Stimulated activated CD4-positive, alpha-beta T cell treated with anti-CD3 and anti-CD28 coated beads, Interleukin-1b, Interleukin-23, amount 100 ng/mL, for 4 hours (primary cell): ENCODE measurements around the gene PIK3AP1.
"Not testable (repeated sequence)": the region's sequence is repeated elsewhere in the genome, so short reads cannot be mapped to it uniquely, and the experiment has no call there.

Source experiments
- DNase-seq, 2 donors: peaks; one replicate each; pipeline ENCODE4 v3.0.0-alpha.2; 2020; ENCODE audit warnings: low read depth in 2 of 2

Gene PIK3AP1, protein sequence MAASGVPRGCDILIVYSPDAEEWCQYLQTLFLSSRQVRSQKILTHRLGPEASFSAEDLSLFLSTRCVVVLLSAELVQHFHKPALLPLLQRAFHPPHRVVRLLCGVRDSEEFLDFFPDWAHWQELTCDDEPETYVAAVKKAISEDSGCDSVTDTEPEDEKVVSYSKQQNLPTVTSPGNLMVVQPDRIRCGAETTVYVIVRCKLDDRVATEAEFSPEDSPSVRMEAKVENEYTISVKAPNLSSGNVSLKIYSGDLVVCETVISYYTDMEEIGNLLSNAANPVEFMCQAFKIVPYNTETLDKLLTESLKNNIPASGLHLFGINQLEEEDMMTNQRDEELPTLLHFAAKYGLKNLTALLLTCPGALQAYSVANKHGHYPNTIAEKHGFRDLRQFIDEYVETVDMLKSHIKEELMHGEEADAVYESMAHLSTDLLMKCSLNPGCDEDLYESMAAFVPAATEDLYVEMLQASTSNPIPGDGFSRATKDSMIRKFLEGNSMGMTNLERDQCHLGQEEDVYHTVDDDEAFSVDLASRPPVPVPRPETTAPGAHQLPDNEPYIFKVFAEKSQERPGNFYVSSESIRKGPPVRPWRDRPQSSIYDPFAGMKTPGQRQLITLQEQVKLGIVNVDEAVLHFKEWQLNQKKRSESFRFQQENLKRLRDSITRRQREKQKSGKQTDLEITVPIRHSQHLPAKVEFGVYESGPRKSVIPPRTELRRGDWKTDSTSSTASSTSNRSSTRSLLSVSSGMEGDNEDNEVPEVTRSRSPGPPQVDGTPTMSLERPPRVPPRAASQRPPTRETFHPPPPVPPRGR

DNA sequence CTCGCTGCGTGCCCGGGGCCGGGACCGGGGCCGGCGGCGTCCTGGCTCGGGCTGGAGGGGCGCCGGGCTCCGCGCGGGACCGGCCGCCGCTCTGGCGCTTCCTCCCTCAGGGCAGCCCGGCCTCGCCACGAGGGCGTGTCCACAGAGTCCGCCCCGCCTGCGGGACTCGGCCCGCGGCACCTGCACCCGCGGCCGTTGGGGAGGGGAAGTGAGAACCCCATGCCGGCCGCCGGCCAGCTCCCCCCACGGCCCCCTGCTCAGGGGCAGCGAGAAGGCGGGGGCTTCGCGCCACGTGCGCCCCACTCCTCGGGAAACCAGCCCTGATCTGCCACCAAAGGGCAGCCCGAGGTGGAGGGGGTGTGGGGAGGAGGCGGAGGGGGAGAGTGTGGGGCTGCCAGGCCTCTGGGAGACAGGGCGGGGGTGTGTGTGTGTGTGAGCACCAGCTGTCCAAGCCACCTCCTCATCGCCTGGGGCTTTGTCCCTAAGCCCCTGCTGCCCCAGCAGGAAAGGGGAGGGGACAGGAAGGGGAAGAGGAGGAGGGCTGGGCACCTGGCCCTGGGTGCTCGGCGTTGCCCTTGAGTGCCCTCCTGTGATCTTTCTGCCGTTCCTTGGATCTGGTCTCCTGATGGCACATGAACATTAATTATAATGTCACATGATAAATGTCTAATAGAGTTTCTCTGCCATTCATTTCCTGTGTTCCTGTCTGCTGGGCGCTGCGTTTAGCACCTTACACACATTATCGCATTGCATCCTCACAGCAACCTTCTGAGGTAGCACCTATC, at the start of gene PIK3AP1:
PIK3AP1 (minus strand) TSS at position 93 of the 785 bp plus-strand sequence. CDS start 120 bp downstream, outside the sequence.
- peak; percentile 20 to 37 for DNase-seq

DNA sequence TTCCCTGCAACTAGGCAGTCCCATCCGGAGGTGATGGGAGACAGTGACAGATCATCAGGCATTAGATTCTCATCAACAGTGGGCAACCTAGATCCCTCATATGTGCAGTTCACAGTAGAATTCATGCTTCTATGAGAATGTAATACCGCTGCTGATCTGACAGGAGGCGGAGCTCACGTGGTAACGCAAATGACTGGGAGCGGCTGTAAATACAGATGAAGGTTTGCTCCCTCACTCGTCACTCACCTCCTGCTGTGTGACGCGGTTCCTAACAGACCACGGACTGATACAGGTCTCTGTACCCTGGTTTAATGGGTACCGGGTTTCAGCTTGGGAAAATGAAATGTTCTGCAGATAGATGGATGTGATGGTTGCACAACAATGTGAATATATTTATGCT, 47.8 kb upstream of the PIK3AP1 start:
- no peak for DNase-seq

DNA sequence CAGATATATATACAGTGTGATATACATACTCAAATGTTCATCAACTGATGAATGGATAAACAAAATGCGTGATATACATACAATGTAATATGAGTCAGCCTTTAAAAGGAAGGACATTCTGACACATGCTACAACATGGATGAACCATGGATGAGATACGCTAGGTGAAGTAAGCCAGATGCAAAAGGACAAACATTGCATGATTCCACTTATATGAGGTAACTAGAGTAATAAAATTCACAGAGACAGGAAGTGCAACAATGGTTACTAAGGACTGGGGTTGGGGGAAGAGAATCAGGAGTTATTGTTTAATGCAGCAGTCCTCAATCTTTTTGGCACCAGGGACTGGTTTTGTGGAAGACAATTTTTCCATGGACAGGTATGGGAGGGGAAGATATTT, 47.3 kb upstream of the PIK3AP1 start:
- DNase-seq = no peak

DNA sequence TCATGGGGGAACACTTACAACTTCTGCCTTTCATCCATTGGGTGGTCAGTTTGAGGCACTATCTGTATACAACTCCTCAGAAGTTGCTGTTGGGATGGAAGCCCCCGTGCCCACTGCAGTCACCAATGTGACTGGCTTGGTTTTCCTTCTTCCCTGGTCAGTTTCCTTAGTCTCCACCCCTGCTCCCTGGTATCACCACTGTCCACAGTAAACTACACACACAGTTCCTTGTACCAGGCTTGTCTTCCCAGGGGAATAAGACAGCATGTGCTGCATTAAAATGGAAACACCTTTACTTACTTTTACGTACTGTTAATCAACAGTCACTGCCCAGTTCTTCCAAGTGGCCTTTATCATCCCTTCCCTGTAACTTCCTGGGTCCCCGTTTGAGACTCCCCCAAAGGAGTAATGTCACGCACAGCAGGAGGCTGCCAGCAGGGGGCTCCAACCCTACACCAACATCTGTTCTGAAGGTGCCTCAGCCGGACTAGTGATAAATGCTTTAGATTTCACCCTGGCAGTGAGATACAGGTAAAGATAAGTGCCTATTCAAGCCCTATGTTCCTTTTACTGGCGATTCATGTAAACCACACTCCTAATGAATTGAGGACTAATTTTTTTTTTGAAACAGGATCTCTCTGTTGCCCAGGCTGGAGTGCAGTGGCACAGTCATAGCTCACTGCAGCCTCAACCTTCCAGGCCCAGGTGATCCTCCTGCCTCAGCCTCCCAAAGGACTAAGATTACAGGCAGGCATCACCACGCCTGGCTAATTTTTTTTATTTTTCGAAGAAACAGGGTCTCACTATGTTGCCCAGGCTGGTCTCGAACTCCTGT, 45.3 kb upstream of the PIK3AP1 start:
- peak; percentile 65 to 70 for DNase-seq

DNA sequence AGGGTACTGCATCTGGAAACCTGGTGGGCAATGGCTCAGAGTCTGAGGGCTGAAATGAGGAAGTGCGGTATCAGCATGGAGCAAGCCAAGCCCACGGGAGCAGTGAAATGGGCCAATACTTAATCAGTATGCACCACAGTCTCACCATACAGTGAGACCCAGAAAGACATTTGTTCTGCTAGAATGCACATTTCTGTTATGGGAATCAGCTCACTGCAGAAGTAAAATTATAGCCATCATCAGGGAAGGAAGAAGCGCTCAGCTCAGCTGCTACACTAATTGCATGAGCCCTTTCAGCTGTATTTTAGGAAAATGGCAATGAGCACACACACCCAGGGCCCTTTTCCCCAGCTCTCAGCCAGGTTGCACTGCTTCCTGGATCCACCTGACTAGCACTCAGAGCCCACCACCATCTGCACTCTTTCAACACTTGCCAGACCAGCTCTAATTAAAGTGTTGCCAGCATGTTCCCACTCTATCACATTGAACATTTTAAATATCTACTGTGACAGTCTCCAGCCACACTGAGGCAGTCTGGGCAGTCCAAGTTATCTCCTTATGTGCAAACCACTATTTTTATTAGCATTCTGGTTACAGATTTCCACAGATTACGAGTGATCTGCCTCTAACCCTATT, 44.2 kb upstream of the PIK3AP1 start:
- no peak for DNase-seq

DNA sequence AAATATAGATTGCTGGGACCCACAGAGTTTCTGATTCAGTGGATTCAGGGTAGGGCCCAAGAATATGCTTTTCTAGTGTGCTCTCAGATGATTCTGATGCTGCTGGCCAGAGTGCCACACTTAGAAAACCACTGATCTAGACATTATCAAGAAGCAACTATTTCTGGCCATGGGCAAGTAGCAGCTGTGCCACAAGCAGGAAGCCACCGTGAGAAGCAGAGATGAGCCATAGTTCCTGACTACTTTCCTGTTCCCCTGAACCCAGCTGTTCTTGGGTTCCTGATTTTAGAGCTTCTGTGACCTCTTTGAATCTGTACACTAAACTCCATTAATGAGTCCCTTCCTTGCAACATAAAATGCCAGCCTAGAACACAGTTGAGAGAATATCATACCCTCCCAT, 38.1 kb upstream of the PIK3AP1 start:
- no peak for DNase-seq

DNA sequence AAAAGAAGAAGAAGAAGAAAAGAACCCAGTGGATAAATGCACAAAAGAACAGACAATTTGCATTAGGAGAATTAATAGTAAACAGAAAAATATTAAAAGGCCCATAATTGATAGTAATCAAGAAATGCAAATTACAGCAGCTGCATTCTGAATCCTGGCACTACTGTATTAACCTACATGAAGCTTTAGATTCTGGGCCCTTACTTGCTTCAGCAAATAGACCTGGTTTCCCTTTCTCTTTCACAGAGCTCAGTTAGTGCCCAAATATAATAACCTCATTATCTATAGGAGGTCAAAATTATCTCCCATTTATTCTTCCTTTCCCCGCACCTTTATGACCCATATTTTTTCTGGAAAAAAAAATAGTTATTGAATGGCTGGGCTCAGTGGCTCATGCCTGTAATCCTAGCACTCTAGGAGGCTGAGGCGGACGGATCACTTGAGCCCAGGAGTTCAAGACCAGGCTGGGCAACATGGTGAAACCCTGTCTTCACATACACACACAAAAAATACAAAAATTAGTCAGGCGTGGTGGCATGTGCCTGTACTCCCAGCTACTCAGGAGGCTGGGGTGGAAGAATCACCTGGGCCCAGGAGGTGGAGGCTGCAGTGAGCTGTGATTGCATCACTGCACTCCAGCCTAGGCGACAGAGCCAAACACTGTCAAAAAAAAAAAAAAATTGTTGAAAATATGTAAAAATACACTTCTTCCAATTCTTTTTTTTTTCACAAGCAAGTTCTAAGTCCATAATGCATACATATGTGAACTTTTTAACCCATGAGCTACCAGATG, 36.0 kb upstream of the PIK3AP1 start:
- no peak for DNase-seq

DNA sequence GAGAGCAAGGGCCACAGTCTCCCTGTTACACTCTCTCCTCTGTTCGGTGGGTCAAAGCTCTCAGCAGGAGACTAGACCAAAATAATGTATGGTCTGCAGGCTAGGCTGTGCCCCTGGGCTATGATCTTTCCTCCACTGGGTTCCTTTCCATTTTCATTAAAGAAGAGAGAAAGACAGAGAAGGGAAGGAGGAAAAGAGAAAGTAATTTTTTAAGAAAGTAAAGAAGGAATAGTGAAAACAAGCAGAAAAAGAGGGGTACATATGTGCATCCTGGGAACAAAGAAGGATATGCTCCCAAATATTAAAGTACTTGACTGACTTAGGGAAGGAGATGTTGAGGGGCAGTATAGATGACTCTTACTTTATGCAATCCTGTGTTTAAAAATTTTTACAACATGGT, 33.6 kb upstream of the PIK3AP1 start:
- no peak for DNase-seq

DNA sequence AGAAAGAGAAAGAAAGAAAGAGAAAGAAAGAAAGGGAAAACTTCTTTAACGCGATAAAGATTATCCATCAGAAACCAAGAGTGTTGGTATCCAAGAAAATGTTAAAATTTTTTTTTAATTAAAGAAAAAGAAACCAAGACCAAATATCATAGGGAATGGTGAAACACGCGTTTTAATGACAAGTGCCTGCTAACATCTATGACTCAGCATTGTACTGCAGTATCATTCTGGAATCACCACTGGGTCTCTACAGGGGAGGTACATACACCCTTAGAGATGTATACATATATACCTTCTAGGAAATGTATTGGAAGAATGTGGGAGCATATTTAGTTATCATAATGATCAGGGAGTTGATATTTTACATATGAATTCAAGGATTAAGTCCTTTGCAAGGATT, 32.1 kb upstream of the PIK3AP1 start:
- DNase-seq = no peak

DNA sequence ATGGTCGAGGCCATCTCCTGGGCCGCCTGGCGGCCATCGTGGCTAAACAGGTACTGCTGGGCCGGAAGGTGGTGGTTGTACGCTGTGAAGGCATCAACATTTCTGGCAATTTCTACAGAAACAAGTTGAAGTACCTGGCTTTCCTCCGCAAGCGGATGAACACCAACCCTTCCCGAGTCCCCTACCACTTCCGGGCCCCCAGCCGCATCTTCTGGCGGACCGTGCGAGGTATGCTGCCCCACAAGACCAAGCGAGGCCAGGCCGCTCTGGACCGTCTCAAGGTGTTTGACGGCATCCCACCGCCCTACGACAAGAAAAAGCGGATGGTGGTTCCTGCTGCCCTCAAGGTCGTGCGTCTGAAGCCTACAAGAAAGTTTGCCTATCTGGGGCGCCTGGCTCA, 30.0 kb upstream of the PIK3AP1 start:
- DNase-seq = not testable (repeated sequence)

DNA sequence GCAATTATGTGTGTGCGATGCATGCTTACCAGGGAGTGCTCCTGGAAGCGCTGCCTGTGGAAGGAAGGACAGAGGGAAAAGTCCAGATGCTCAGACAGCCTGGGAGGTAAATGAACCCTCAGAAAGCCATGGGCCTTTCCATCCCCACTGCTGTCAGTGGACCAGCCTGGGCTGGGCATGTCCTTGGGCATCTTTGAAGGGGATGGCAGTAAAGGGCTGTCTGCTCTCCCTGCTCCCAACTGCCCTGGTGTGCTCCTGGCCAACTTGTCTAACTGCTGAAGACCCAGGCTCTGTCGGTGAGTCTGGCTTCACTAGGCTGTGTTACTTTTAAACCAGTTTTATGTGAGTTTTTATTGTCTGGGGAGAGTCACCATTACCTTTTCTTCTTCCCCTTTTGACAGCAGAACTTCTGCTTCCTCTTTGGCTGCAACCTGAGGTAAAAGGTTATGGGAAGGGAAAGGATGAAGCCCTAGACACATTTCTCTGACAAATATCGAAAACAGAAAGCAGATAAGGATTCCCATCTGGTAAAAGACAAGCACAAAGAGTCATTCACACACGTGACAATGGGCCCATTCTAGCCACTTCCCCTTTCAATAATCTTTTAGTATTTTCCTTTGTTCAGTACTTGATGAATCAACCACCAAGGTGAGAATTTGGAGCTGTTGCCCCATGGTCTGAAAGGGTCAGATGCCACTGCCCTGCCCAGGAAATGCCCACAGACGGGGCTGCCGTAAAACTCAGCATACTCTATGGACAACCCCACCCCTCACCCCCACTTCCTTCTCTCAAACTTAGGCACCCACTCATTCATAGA, 27.6 kb upstream of the PIK3AP1 start:
- DNase-seq = no peak

DNA sequence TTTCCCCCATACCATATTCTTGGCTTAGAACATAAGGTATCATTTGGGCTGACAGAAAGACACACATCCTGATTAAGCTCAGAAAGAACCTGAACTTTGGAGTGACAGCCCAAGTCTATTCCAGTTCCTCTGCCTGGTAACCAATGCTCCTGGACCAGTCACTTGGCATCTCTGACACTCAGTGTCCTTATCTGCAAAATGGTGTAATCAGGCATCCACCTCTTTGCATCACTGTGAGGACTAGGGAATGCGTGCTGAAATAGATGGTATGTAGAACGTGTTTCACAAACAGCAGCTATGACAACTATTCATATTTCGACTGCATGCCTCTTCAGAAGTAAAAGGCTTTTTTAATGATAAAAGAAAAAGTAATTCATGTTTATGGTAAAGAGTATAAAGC, 26.2 kb upstream of the PIK3AP1 start:
- DNase-seq = no peak

DNA sequence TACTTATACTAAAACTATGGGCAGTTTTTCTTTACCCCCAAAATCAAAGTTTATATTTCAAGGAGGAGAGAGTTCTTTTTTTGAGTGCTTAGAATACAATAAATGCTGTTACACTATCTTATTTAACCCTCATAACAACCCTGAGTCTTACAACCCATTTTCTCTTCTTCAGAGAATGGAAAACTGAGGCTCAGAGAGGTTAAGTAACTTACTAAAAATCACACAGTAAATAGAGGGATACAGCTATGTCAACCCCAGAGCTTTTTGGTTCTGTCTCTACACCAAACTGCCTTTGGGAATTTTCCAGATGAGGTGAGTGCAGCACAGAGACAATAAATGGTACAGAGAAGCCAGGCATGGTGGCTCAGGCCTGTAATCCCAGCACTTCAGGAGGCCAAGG, 25.6 kb upstream of the PIK3AP1 start:
- no peak for DNase-seq

DNA sequence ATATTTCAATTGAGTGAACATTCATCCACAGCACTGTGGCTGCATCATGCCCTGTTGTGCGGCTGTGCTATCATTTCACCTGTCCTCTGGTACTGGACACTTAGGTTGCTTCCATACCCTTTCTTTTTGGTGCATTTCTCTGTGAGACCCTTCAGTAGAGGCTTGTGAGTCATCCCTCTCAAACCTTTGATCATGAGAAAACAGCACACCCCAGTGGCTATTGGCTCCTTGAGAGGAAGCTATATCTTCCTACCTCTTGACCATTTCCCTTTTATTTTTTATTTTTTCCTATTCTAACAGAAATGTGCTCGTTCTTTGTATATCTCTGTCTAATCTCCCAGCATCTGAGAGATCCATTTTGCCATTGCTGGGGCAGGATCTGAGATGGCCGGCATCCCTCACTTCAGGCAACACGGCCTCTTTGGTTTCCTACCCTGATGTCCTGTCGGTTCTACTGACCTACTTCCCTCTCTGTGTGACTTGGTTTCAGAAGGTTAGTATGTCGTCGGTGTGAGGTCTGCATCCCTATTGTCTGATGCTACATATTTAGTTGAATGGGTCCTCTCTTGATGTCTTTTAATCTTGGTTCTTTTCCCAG, 23.8 kb upstream of the PIK3AP1 start:
- no peak for DNase-seq

DNA sequence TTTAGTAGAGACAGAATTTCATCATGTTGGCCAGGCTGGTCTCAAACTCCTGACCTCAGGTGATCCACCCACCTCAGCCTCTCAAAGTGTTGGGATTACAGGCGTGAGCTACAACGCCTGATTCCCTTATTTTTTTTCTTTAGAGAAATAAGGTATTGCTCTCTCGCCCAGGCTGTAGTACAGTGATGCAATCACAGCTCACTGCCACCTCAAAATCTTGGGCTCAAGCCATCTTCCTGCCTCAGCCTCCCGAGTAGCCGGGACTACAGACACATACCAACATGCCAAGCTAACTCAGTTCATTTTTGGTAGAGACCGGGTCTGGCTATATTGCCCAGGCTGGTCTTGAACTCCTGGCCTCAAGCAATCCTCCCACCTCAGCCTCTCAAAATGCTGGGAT, 21.2 kb upstream of the PIK3AP1 start:
- not testable (repeated sequence) for DNase-seq

DNA sequence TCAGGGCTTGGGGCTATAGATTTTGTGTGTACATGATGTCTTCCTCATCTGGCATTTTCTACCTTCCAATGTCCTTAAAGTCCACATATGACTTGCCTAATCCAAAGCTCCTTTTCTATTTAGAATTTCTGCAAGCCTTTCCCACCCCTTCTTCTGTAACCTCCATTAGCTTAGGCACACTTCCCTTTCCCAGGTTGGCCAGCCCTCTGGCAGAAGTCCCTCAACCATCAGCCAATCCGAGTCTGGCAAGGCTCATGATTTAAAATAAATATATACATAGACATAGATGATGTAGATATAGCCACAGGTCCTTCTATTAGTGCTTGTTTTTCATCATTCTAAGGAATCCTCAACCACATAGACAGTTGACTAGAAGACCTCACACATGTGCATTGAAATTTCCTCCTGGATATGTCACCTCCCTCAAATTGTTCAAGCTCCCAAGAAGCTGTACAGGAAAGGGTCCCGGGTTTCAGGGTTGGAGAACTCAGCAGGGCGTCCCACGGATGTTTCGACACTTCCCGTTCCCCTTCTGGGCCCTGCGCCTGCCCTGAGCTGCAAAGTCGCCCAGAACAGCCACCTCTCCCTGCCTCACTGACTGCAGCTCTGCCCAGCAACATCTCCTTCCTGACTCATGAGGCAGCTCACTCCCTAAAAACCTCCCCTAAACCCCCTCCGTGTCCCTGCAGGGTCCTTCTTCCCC, 20.4 kb upstream of the PIK3AP1 start:
- no peak for DNase-seq

DNA sequence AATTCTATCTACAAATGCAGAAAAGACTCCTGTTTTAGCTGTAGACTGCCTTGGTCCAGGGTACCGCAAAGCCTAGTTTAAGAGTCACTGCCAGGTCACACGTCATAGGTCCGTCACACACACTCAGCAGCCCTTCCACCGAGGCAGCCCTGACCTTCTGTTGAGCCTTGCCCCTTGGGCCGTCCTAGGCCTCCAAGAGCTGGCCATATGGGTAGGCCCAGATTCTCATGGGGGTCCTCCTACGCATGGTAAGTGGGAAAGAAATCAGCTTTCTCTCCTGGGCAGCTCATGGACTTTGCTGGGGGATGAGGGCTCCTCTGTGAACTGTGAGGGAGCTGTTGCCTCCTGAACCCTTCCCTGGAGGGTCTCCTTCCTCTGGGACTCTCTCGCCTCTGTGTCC, 19.8 kb upstream of the PIK3AP1 start:
- DNase-seq = no peak

DNA sequence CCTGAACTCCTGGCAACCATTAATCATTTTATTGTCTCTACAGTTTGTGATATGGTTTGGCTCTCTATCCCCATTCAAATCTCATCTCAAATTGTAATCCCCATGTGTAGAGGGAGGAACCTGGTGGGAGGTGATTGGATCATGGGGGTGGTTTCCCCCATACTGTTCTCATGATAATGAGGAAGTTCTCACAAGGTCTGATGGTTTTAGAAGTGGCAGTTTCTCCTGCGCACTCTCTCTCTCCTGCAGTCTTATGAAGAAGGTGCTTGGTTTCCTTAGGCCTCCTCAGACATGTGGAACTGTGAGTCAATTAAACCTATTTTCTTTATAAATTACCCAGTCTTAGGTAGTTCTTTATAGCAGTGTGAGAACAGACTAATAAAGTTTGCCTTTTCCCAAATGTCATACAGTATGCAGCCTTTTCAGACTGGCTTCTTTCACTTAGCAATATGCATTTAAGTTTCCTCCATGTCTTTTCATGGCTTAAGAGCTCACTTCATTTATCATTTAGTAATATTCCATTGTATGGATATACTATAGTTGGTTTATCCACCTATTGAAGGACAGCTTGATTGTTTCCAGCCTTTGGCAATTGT, 17.1 kb upstream of the PIK3AP1 start:
- DNase-seq = not testable (repeated sequence)
